Liver (tissue), 3 donors: ENCODE data around the gene SIX3.

Experiments
- SP1 ChIP-seq: IDR thresholded peaks from 2 replicates; pipeline ENCODE4 v1.6.1; 2018; ENCODE audit warnings: antibody characterized with exemption, mild to moderate bottlenecking
- TF ChIP-seq, protein P1 (sequence below): fragments of 150-350 bp; IDR thresholded peaks from 2 replicates; pipeline ENCODE4 v1.5.1; 2017; ENCODE audit warnings: improper control_type of control experiment, low read depth, low read length; ENCODE audit not compliant: missing input control
- TF ChIP-seq, protein P2 (sequence below): IDR thresholded peaks from 2 replicates; pipeline ENCODE4 v1.6.1; 2016; ENCODE audit warnings: antibody characterized with exemption
- donor health status: healthy.
- donor health status: healthy.

- TF ChIP-seq, protein P1, sequence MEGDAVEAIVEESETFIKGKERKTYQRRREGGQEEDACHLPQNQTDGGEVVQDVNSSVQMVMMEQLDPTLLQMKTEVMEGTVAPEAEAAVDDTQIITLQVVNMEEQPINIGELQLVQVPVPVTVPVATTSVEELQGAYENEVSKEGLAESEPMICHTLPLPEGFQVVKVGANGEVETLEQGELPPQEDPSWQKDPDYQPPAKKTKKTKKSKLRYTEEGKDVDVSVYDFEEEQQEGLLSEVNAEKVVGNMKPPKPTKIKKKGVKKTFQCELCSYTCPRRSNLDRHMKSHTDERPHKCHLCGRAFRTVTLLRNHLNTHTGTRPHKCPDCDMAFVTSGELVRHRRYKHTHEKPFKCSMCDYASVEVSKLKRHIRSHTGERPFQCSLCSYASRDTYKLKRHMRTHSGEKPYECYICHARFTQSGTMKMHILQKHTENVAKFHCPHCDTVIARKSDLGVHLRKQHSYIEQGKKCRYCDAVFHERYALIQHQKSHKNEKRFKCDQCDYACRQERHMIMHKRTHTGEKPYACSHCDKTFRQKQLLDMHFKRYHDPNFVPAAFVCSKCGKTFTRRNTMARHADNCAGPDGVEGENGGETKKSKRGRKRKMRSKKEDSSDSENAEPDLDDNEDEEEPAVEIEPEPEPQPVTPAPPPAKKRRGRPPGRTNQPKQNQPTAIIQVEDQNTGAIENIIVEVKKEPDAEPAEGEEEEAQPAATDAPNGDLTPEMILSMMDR: no peak
- TF ChIP-seq, protein P2, sequence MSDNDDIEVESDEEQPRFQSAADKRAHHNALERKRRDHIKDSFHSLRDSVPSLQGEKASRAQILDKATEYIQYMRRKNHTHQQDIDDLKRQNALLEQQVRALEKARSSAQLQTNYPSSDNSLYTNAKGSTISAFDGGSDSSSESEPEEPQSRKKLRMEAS: no peak
- TF ChIP-seq SP1: no peak
Observed at GRCh38 chr2:44931198-44931780, 10.2 kb upstream of the SIX3 start.
